22Rv1 (cell line): Measurements from ENCODE around the gene TTLL1.
"Not testable (repeated sequence)": the region's sequence is repeated elsewhere in the genome, so short reads cannot be mapped to it uniquely, and the experiment has no call there.

Source experiments
- H3K27ac ChIP-seq: fragments of 450-650 bp; 2 replicates; pipeline ENCODE4 v1.5.1; 2017
- CTCF ChIP-seq: fragments of 450-650 bp; IDR thresholded peaks from 2 replicates; pipeline ENCODE4 v1.5.1; 2017; ENCODE audit warnings: mild to moderate bottlenecking
- ZFX ChIP-seq: fragments of 450-650 bp; IDR thresholded peaks from 2 replicates; pipeline ENCODE4 v1.6.1; 2017; ENCODE audit warnings: antibody characterized with exemption, borderline replicate concordance

The TTLL1 gene

DNA sequence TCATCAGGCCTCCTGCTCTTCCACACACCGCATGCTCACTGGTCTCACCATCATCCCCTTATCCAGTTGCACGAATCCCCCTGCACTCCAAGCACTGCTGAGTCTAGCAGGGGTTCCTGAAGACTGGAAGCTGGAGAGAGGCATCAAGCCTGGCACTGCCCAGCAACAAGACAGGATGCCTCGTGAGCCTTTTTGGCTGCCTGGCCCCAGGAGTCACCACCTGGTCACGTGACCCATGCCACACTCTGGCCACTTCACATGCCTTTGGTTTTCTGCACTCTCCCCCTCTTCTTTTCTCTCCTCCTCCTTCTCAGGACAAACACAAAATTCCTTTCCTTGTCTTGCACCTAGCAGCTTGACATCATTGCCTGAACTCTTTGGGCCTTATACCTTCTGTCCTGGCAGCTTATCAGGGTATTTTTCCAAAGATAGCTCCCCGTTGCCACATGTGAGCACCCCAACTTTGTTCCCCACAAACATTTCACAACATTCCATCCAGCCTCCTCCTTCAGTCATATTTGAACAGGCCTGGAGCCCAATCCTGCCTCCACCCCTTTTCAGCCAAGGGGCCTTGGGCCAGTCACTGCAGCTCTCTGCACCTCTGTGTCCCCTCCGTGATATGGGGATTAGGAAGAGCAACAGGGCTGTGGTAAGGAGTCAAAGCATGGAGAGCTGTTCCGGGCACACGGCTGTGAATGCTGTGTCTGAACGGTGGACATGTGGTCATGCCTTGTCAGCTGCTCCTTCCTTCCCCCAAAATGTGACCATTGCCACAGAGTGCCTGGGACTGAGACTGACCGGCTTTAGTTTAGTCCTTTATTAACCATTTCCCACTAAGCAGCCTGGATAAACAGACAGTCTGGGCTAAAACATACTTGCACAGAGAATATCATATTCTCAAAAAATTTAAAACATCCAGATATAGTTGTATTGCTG lies 71.4 kb downstream of the TTLL1 start:
- H3K27ac ChIP-seq = no peak overlapping the region
- TF ChIP-seq CTCF (no peak), ZFX (no peak)

DNA sequence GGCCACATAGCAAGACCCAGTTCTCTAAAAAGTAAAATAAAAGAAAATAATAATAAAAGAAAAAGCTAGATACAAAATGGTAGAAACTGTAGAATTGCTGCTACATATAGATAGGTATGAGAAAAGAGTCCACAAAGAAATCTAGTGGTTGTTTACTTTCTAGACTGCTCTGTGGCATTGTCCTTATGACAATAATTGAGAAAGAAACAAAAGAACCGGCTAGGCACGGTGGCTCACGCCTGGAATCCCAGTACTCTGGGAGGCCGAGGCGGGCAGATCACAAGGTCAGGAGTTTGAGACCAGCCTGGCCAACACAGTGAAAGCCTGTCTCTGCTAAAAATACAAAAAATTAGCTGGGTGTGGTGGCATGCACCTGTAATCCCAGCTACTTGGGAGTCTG lies 73.0 kb downstream of the TTLL1 start:
- not testable (repeated sequence) for H3K27ac ChIP-seq

- H3K27ac ChIP-seq = peak overlapping the region; percentile 59
Measured at GRCh38 chr22:43015677-43016042, 73.5 kb downstream of the TTLL1 start.

DNA sequence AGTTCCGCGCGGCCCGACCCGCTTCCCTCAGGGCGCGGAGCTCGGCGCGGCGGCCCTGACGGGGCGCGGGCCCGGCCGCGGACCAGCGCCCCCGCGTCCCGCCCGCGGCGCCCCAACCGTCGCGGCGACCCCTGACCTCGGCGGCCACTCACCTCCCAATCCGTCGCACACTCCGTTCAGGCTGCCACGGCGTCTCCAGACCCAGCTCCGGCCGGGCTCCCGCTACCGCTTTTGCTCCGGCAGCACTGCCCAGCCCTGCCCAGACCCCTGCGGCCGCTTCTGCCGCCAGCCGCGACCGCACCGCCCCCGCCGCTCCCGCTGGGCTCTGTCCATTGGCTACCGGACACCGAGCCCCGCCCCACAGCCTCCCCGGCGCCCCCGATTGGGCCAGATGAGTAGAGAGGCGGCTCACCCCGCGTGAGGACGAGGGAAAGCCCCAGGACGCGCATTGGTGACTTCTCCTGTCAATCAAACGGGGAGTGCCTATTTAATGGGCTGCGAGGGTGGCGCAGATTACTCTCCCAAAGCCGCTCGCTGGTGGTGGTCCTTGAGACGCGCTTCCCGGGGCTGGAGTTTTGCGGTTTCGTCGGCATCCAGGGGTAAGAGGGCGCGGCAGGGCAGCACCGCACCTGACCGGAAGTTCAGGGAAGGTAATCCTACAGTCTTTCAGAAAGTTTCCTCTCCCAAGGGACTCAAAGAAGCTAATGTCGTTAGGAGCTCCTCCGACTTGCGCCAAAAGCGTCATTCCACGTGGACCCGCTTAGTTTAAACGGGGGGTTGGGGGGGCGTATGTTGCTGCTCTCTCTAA lies 74.1 kb downstream of the TTLL1 start, which contains the start of gene PACSIN2:
PACSIN2 (minus strand) TSS at position 281 of the 808 bp plus-strand sequence. CDS start 103,069 bp downstream, outside the sequence.
- peak within 1 kb of the TSS; percentile 59 for H3K27ac ChIP-seq
- TF ChIP-seq CTCF (no peak), ZFX (no peak)

More at GRCh38 chr22:43015677-43016042, 73.5 kb downstream of the TTLL1 start:
- TF ChIP-seq CTCF (no peak), ZFX (no peak)

- H3K27ac ChIP-seq = peak overlapping the region; percentile 59
- TF ChIP-seq ZFX = no peak
- no peak for TF ChIP-seq CTCF
Measured at GRCh38 chr22:43014316-43014868, 74.8 kb downstream of the TTLL1 start.

DNA sequence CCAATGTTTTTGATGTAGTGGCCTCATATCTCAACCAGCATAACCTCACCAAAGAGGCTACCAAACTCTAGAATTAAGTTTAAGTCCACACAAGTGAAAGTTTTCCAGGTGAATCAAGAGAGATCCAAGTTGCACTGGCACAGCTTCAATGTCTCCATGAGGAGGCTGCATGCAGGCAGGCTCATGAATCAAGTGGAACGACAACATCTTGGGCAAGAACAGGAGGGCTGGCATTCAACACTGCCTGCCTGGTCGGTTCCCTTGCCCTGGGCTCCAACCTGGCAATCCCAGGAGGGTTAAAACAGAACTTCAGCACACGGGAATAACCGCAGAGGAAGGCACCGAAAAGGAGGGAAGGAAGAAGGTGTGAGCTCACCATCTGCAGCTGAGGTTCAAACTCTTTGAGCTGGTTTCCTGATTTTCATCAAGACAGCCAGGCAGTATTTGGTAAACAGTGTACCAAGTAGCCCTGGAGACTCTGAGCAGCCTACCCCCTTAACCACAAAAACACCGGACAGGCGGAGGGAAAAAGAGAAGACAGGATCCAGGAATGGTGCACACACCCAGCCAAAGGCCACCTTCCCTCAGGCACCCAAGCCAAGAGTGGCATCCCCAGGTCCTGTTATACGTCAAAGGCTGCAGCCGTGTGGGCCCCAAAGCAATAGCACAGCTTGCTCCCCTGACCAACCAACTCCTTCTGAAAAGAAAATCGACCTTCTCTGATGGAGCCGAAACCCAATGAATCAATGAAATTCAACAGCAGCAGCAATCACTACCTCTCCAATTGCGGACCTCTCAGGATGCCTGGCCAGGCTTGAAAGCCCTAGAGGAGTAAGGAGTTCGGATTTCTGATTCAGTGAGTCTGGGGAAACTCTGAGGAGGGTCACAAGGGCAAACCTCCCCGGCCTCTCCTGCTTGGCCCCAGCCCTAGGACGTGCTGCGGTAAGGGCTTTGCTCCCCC lies 75.6 kb downstream of the TTLL1 start:
- TF ChIP-seq ZFX = no peak
- TF ChIP-seq CTCF = no peak
- H3K27ac ChIP-seq = no peak overlapping the region; the same call in 1 of the 2 replicates
